GM19438 (cell line): Measurements from ENCODE around the gene C1QTNF5.
"Not testable (repeated sequence)": the region's sequence is repeated elsewhere in the genome, so short reads cannot be mapped to it uniquely, and the experiment has no call there.

ENCODE experiments used
- ATAC-seq: cut with Tn5 transposase; IDR thresholded peaks from one replicate; pipeline ENCODE4 v1.9.1; 2021; ENCODE audit warnings: low read depth; ENCODE audit not compliant: unreplicated experiment

C1QTNF5 gene

GRCh38 chr11:119340335-119341221, at the start of gene C1QTNF5:
Gene C1QTNF5, minus strand, starts transcription at chr11:119340883. Its CDS starts 486 bp downstream, at chr11:119340397.
- ATAC-seq = no peak

- ATAC-seq = no peak
Observed at GRCh38 chr11:119389611-119390254, 49.0 kb upstream of the C1QTNF5 start.

GRCh38 chr11:119388103-119388502, 47.4 kb upstream of the C1QTNF5 start:
- no peak for ATAC-seq

GRCh38 chr11:119384332-119384731, 43.6 kb upstream of the C1QTNF5 start:
- no peak for ATAC-seq

- ATAC-seq = not testable (repeated sequence)
Observed at GRCh38 chr11:119382513-119382912, 41.8 kb upstream of the C1QTNF5 start.

GRCh38 chr11:119382101-119382500, 41.4 kb upstream of the C1QTNF5 start:
- no peak for ATAC-seq

- peak; percentile 98 for ATAC-seq
Observed at GRCh38 chr11:119381181-119381988, 40.7 kb upstream of the C1QTNF5 start, which contains the start of gene USP2. Gene USP2, minus strand, starts transcription at chr11:119381690. Its CDS starts 8,210 bp downstream, at chr11:119373480.

- ATAC-seq = no peak
Observed at GRCh38 chr11:119380827-119381180, 40.1 kb upstream of the C1QTNF5 start.

GRCh38 chr11:119380160-119380826, 39.6 kb upstream of the C1QTNF5 start:
- ATAC-seq = no peak

- no peak for ATAC-seq
Observed at GRCh38 chr11:119378851-119379465, 38.3 kb upstream of the C1QTNF5 start.

GRCh38 chr11:119377961-119378667, 37.4 kb upstream of the C1QTNF5 start:
- no peak for ATAC-seq

GRCh38 chr11:119377112-119377901, 36.6 kb upstream of the C1QTNF5 start:
- ATAC-seq = no peak

GRCh38 chr11:119376197-119376847, 35.6 kb upstream of the C1QTNF5 start:
- ATAC-seq = no peak

- ATAC-seq = no peak
Observed at GRCh38 chr11:119375337-119376196, 34.9 kb upstream of the C1QTNF5 start.

- no peak for ATAC-seq
Observed at GRCh38 chr11:119374632-119375336, 34.1 kb upstream of the C1QTNF5 start.

- no peak for ATAC-seq
Observed at GRCh38 chr11:119373921-119374631, 33.4 kb upstream of the C1QTNF5 start.
